GM18517 (cell line): ENCODE measurements around the gene TM4SF20.
"Not testable (repeated sequence)": the region's sequence is repeated elsewhere in the genome, so short reads cannot be mapped to it uniquely, and the experiment has no call there.

ENCODE experiments used
- ATAC-seq: cut with Tn5 transposase; IDR thresholded peaks from one replicate; pipeline ENCODE4 v1.9.1; 2021; ENCODE audit warnings: mild to moderate bottlenecking, moderate library complexity; ENCODE audit not compliant: unreplicated experiment

TM4SF20 gene

DNA sequence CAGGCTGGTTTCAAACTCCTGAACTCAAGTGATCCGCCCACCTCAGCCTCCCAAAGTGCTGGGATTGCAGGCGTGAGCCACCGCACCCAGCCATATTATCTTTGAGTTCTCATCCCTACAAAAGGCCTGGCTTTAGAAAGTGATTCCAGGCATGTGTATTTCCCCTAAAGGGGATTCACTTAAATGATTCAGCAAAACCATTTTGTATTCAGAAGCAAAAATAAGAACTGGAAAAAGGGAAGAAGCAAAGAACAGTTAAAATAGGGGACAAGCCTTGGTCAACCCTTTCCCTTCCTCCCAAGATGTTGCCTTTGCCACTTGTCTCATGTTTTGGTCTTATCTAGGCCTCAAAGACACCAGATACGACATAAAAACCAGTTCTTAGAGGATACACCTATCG is 10.5 kb downstream of the TM4SF20 start:
- no peak for ATAC-seq

DNA sequence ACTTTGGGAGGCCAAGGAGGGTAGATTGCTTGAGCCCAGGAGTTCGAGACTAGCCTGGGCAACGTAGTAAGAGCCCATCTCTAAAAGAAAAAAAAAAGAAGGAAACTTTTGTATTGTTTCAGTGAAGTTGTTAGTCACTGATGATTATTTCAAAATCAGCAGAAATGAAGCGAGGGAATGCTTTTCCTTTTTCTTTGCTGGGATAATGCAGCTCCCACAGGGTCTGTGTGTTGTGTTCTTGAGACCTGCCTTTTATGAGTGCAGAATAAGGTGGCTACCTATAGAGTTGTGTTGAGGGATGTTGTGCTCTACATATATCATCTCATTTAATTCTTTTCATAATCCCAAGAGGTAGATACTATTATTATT is 11.7 kb downstream of the TM4SF20 start:
- no peak for ATAC-seq

DNA sequence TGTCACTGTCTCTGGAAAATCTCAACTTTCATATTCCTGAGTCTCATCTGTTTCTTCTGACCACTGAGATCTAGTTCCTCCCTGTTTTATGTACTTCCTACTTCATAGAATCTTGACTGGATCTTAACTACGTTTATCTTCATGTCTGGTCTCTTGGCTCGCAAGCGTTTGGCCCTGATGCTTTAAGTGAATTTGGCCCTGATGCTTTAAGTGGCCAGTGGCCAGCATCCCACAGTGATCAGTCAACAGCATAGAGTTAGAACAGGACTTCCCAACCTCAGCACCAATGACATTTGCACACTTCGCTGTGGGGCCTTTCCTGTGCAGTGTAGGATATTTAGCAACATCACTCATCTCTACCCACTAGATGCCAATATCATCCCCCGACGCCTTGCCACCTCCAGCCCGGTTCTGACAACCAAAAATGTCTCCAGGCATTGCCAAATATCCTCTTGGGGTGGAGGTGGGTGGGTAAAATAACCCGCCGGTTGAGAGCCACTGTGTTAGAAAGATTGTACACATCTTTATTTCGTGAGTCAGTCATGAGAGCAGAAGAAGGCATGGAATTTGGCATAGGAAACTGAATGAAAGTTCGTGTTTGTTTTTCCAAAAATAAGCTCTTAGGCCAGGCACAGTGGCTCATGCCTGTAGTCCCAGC is 12.2 kb downstream of the TM4SF20 start:
- ATAC-seq = no peak

DNA sequence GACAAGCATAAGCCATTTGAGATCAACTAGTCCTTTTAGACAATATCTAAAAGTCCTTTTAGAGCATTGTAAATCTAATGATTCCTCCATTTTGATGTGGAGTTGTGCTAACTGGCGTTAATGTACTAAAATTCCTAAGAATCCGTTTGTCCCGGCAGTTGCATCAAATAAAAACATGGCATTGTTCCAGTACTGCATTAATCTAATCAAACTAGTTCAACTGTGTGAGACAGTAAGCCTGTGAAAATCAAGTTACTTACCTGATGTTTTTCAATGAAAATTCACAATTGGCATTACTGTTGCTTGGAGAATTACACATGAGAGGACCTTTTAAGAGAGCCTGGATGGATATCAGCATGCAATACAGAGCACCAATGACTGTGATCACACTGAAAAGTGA is 13.3 kb downstream of the TM4SF20 start:
- ATAC-seq = no peak

DNA sequence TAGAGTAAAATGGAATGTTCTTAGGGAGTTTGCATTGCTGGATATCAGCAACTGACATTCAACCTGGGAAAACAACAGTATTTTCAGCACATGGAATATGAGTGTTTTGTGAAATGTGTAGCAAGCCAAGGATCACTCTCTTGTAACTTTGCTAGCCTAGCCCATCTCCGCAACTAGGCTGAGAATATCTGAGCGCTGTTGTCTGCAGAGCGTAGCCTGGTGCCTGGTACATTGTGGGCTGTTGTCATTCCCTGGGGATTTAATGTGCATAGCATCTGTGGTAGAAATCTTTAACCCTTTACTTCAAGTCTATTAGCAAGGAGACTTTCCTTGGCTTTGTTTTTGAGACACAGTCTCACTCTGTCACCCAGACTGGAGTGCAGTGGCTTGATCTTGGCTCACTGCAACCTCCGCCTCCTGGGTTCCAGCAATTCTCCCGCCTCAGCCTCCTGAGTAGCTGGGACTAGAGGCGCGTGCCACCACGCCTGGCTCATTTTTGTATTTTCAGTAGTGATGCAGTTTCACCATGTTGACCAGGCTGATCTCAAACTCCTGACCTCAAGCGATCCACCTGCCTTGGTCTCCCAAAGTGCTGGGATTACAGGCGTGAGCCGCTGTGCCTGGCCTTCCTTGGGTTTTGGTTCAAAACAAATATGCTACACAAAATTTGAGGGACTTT is 14.4 kb downstream of the TM4SF20 start:
- not testable (repeated sequence) for ATAC-seq

DNA sequence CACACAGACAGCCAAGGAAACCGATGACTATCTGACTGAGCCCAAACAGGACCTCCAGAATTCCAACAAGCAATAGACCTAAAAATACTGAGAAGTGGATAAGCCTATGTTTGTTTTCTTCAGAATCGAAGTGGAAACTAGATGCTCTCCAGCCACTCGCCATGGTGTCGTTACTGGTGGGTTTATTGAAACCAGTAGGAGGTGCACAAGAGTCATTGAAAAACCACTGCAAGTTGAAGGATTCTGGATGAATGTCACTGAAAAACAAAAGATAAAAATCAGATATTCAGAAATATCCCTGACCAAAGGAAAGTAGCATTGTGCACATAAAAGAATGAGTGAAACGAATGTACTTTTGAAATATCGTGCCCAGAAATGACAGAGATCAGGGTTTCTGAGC is 15.3 kb downstream of the TM4SF20 start:
- ATAC-seq = no peak

DNA sequence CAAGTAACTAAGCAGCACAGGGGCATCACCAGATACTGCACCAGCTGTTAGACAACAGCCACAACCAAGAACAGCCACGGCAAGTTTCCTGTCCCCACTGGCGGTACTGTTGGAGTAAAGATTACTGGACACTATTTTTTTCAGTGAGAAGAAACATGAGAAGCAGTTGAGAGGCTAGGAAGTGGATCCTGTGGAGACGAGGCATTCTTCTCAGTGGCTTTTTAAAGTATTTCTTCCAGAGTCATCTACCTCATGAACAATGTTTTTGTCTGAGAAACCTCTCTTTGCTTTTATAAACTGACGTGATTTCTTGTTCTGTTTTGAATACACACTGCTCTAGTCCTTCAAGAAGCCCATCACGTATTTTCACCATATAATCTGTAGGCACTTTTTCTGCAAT is 18.8 kb downstream of the TM4SF20 start:
- ATAC-seq = no peak

DNA sequence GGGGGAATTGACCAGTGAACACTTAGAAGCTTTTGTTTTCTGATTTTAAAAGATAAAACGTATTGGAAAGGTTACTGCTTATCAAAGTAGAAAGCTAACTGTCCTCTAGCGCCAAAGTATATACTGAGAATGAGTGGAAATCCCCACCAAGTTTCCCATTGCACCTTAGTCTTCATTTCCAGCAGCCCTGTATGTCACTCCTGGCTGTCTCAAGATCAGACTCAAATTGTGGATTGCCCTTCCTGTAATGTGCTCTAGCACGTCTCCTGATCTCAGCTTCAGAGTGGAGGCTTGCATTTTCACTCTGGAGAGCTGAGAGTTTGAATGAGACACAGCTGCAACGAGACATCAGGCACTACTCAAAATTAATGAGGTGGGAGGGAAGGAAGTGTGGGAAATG is 27.5 kb downstream of the TM4SF20 start:
- no peak for ATAC-seq

DNA sequence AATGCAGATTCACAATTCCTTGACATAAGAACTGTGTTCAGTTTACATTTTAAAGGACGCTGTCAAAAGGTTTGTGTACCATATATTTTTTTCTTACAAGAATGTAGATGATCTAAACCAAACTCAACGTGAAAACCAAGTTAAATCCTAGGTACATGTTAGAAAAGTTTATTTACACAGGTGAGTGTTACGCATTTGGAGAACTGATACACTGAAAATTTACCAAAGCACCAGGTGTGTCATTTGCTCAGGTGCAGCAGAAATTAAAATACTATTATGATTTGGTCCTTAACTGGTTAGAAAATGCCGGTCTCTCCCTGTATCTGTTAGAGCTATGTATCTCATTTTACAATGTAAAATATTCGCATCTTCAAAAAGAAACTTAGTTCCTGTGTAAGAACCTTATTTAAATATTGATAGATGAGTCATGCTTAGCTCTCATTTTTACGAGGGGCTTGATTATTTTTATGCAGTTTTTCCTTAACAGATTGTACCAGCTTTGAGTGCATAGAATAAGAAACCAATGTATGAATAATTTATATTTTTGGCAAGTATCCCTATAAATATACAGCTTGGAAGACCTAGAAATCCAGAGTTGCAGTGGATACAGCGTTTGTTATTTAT is 29.0 kb downstream of the TM4SF20 start:
- no peak for ATAC-seq

DNA sequence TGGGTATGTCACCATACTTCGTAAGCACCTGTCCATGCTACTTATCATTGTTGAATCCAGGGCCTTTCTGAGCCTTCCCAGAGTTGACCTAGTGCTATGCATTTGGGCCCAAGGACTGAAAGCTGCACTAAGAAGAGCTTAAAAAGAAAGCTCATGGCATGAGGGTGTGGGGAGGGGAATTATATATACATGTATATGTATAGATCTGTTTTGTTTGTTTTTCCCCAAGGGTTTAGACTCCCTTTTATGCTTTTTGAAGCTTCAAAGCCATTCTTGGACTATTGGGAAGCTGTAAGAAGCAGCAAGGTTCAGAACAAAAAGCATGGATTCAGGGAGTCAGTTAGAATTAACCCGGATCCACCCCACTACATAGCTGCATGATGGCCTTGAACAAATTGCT is 30.8 kb downstream of the TM4SF20 start:
- ATAC-seq = no peak

DNA sequence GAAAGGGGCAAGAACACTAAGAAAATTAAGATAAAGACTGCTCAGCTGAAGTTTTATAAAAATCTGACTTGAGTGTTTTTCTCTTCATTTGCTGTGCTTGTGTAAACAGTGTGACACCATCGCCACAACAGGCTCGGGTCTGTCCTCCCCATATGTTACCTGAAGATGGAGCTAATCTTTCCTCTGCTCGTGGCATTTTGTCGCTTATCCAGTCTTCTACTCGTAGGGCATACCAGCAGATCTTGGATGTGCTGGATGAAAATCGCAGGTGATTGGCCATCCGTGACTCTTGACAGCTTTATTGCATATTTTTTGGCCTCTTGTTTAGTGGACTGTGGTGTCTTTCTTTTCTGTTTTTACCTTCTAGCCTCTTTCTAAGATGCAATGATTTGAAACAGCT is 32.0 kb downstream of the TM4SF20 start:
- ATAC-seq = no peak

DNA sequence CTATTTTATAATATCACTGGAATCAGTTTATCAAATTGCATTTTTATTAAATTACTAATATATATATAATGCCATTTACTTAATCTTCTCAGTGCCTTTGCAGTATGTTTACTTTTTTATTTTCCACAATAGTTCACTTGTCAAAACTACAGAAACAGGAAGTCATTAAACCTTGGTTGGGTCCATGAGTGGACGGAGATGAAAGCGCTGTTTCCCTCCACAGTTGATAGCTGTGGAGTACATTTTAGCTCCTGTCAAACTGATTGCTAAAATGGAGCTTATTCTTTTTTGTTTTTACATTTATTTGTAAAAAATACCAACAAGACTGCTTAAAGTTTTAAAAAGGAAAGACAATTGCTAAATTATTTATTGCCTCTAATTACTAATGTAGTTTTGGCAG is 34.9 kb downstream of the TM4SF20 start:
- no peak for ATAC-seq

DNA sequence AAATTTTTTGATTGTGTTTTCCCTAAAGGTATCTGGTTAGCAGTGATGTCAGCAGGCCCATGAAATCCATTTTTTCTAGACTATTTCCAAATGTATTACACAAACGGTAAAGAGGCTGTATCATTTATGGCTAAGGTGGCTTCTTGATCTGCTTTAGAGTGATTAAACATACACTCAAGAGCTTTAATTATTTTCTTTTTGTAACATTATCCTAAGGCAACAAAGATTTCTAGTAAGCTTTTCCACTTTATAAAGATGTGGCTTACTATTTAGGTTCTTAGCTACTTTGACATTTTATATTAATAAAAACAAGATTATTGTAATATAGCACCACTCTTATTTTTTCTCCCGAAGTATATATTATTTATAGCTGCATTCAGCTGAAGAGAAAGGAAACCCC is 37.6 kb downstream of the TM4SF20 start:
- ATAC-seq = no peak

DNA sequence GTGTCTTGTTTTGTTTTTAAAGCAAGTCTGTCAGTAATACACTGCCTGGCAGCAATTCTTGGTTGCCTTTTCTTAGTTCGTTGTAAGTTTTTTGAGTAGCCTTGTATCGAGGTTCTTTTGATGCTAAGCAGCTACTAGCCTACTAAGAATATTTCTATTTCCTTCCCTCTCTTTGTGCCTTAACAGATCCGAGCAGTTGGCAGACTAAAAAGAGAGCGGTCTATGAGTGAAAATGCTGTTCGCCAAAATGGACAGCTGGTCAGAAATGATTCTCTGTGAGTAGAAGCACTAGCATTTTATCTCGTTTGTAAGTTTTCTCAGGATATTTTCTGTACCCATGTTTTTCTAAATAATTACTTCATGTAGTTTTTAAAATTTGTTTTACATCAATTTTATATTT is 39.0 kb downstream of the TM4SF20 start:
- no peak for ATAC-seq

DNA sequence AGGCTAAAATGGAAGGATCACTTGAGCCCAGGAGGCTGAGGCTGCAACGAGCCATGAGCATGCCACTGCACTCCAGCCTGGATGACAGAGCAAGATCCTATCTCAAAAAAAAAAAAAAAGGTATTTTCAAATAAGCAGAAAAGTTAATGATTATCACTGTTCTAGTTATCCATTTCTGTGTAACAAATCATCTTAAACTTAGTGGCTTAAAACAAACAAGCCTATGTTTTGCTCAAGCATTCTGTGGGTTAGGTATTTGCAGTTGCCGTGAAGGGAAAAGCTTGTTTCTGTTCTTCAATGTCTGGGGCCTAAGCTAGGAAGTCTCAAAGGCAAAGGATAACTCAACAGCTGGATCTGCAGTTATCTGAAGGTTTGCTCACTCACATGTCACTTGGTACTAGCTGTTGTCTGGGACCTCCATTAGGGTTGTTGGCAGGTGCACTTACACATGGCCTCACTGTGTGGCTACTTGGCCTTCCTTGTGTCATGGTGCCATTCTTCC is 40.0 kb downstream of the TM4SF20 start:
- no peak for ATAC-seq

DNA sequence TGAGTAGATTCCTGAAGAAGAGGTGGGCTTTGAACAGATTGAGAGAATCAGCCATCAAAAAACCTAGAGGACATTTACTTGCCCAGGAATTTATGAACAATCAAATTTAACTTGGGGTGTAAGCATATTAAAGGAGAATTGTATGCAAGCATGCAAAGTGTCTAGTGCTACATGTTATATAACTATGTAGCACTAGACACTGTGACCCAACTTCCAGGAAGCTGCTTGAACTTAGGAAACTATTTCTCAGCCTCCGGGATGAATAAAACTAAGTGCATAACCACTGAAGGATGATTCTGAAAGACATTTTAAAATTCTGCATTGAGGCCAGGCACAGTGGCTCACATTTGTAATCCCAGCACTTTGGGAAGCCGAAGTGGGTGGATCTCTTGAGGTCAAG is 41.7 kb downstream of the TM4SF20 start:
- ATAC-seq = no peak

DNA sequence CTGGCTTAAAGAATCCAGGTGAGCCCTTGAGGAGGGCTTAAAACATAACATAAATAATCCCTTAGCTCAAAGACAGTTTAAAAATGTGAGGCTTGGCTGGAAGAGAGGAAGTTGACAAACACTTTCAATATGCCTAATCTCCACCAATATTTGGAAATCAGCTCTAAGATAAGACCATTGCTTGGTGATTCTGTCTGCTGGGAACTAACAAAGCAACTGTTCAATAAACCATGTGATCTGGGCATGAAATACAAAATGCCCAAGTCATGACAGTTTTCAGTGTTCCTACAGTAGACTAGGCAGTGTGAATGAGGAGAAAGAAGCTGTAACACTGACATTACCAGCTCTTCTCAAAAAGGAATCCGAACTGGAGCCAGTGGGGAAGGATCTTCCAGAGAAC is 43.4 kb downstream of the TM4SF20 start:
- ATAC-seq = no peak

DNA sequence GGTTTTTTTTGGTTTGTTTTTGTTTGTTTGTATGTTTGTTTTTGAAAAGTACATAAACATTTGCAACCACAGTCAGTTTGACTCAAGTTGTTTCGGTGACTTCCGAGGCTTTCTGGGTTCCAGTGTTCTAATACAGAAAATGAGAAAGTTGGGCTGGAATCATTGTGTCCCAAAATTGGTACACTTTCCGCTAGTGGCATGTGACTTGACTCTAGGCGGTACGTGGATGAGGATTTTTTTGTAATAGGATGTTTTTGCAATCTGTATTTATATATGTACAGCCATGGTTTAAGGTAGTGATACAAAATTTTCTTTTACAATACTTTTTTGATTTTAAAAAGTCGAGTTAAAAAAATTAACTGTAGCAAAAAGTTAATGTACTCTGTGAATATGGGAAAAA is 52.3 kb downstream of the TM4SF20 start:
- ATAC-seq = no peak

DNA sequence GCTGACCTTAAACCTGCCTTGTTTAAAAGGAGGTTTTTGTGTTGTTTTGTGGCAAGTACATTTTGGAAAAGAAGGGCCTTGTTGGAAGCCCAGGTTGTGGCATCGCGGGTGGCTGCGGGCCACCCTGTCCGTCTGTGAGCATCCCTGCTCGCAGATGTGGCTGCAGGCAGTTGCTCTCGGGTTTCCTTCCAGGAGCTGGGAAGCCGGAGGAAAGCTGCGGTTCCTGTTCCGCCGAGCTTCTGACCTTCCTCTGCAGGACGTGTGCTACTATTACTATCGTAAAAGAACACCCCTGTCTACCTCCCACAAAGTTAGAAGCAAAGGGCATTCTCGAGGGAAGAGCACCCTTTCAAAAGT is 53.3 kb downstream of the TM4SF20 start:
- ATAC-seq = no peak

DNA sequence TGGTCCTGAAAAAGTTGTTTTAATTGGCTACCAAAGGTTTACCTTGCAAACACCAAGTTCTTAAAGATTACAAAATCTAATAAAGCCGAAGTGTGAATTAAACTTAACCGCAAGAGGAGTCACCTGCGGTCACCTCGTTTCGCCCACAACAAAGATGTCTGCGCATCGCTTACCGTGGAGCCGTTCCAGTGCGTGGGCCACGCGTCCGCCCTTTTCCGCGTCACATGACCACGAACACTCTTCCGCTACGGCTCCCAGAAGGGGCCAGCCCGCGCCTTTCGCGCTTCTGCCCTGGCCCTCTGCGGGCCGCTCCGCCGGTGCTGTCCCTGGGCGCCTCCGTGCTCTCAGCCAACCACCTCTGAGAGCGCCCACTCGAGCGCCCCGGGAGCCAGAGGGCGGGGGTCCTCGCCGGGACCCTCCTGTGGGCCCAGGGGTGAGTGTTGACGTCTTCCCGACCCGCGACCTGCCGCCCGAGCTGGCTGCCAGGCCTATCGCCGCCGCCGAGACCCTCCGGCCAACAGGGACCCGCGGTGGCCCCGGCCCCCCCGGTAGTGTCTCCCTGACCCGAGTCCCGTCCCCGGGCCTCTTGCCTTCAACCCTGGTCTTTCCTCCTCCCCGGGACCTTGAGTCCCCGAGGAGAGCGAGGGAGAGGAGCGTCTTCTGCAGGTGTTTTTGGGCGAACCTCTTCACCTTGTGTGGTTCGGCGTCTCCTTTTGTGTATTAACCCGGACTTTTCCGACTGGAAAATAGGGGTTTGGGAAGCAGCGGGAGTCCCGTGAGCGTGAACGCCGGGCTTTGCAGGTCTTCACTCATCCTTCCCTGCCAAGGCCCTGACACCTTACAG is 53.9 kb downstream of the TM4SF20 start, which contains the start of gene MFF:
MFF (plus strand) TSS at position 257 of the 844 bp plus-strand sequence. CDS start 5,415 bp downstream, outside the sequence.
- peak; percentile 96 for ATAC-seq

DNA sequence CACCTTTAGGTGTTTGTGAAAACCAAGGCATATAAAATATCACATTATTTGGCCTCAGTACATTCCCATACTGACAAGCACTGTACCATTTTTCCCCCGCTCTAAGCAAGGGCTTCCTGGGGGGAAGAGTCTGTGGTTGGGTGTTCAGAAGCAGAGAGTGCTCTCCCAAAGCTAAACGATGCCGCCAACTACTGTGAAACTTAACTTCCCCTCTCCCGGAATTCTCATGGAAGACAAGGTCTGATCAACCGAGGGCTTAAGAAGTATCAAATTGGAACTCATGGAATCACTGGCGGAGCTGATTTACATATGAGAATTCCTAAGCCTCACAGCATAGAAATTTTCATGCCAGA is 54.5 kb downstream of the TM4SF20 start:
- ATAC-seq = peak; percentile 4
